H9 (cell line): Measurements from ENCODE around the gene PKD1. TPM values are rescaled to one million over a fixed set of nuclear protein-coding genes. Genes with fewer than 3 reads are reported as not detected.

Experiments
- DNase-seq: peaks from one replicate; pipeline ENCODE4 v3.0.0-alpha.2; 2017
- H2AFZ ChIP-seq: one replicate; pipeline ENCODE4 v1.6.1; 2013; ENCODE audit warnings: mild to moderate bottlenecking, low read length, control low read depth, moderate library complexity
- H2AK5ac ChIP-seq: 2 replicates; pipeline ENCODE4 v1.6.1; 2013; ENCODE audit warnings: low read length, control low read depth, mixed read lengths; ENCODE audit not compliant: insufficient read length
- H2BK120ac ChIP-seq: one replicate; pipeline ENCODE4 v1.6.1; 2013; ENCODE audit warnings: low read depth, mild to moderate bottlenecking, low read length, control low read depth, inconsistent platforms; ENCODE audit not compliant: poor library complexity, severe bottlenecking
- H2BK12ac ChIP-seq: 2 replicates; pipeline ENCODE4 v1.6.1; 2013; ENCODE audit warnings: low read length, control low read depth, mixed read lengths, low read depth; ENCODE audit not compliant: insufficient read length
- H2BK15ac ChIP-seq: 2 replicates; pipeline ENCODE4 v1.6.1; 2013; ENCODE audit warnings: low read depth, low read length, control low read depth
- H2BK20ac ChIP-seq: one replicate; pipeline ENCODE4 v1.6.1; 2013; ENCODE audit warnings: low read depth, mild to moderate bottlenecking, low read length, control low read depth, inconsistent platforms; ENCODE audit not compliant: poor library complexity, severe bottlenecking
- H2BK5ac ChIP-seq: 2 replicates; pipeline ENCODE4 v1.6.1; 2013; ENCODE audit warnings: low read length, control low read depth, mixed read lengths; ENCODE audit not compliant: insufficient read length
- H3K14ac ChIP-seq: 2 replicates; pipeline ENCODE4 v1.6.1; 2013; ENCODE audit warnings: low read length, control low read depth; ENCODE audit not compliant: insufficient read depth
- H3K18ac ChIP-seq: 2 replicates; pipeline ENCODE4 v1.6.1; 2013; ENCODE audit warnings: low read depth, mild to moderate bottlenecking, mixed read lengths, low read length, control low read depth; ENCODE audit not compliant: insufficient read length
- H3K23ac ChIP-seq: 2 replicates; pipeline ENCODE4 v1.6.1; 2013; ENCODE audit warnings: low read length, control low read depth, mixed read lengths, low read depth; ENCODE audit not compliant: insufficient read length
- H3K23me2 ChIP-seq: 2 replicates; pipeline ENCODE4 v1.6.1; 2013; ENCODE audit warnings: low read depth, mild to moderate bottlenecking, mixed read lengths, low read length, control low read depth; ENCODE audit not compliant: insufficient read length, poor library complexity, severe bottlenecking
- H3K27ac ChIP-seq: 2 replicates; pipeline ENCODE4 v1.5.1; 2013; ENCODE audit warnings: low read length, control low read depth, mixed read lengths, low read depth; ENCODE audit not compliant: insufficient read length
- H3K27me3 ChIP-seq: 2 replicates; pipeline ENCODE4 v1.6.1; 2013; ENCODE audit warnings: low read length, control low read depth, inconsistent platforms; ENCODE audit not compliant: insufficient read depth
- H3K4ac ChIP-seq: 2 replicates; pipeline ENCODE4 v1.6.1; 2013; ENCODE audit warnings: low read depth, mild to moderate bottlenecking, control low read depth, inconsistent platforms, low read length, moderate library complexity
- H3K4me1 ChIP-seq: 2 replicates; pipeline ENCODE4 v1.6.1; 2013; ENCODE audit warnings: low read length, control low read depth, inconsistent platforms; ENCODE audit not compliant: insufficient read depth
- H3K4me2 ChIP-seq: 2 replicates; pipeline ENCODE4 v1.6.1; 2013; ENCODE audit warnings: low read length, control low read depth, mixed read lengths; ENCODE audit not compliant: insufficient read length, insufficient read depth
- H3K56ac ChIP-seq: 2 replicates; pipeline ENCODE4 v1.6.1; 2013; ENCODE audit warnings: low read depth, mild to moderate bottlenecking, mixed read lengths, low read length, control low read depth; ENCODE audit not compliant: insufficient read length
- H3K79me1 ChIP-seq: 2 replicates; pipeline ENCODE4 v1.6.1; 2013; ENCODE audit warnings: low read depth, mild to moderate bottlenecking, moderate library complexity, low read length, control low read depth, inconsistent platforms; ENCODE audit not compliant: insufficient read depth, poor library complexity, severe bottlenecking
- H3K79me2 ChIP-seq: 2 replicates; pipeline ENCODE4 v1.6.1; 2013; ENCODE audit warnings: low read length, control low read depth, inconsistent platforms; ENCODE audit not compliant: insufficient read depth
- H3K9ac ChIP-seq: 2 replicates; pipeline ENCODE4 v1.6.1; 2013; ENCODE audit warnings: low read length, control low read depth, mixed read lengths; ENCODE audit not compliant: insufficient read length; ENCODE audit errors: extremely low read depth
- H3K9me3 ChIP-seq: one replicate; pipeline ENCODE4 v1.6.1; 2013; ENCODE audit warnings: low read depth, low read length, inconsistent platforms; ENCODE audit not compliant: control insufficient read depth
- H3T11ph ChIP-seq: one replicate; pipeline ENCODE4 v1.6.1; 2013; ENCODE audit warnings: mild to moderate bottlenecking, low read length, control low read depth, inconsistent platforms
- H4K20me1 ChIP-seq: one replicate; pipeline ENCODE4 v1.6.1; 2013; ENCODE audit not compliant: control insufficient read depth, insufficient read length, insufficient read depth
- H4K5ac ChIP-seq: 2 replicates; pipeline ENCODE4 v1.6.1; 2013; ENCODE audit warnings: low read depth, mild to moderate bottlenecking, mixed read lengths, low read length, control low read depth; ENCODE audit not compliant: insufficient read length
- H4K8ac ChIP-seq: replicated peaks from 2 replicates; pipeline ENCODE4 v1.6.1; 2013; ENCODE audit warnings: low read length, control low read depth, mixed read lengths, low read depth; ENCODE audit not compliant: insufficient read length
- H4K91ac ChIP-seq: 2 replicates; pipeline ENCODE4 v1.6.1; 2013; ENCODE audit warnings: low read depth, mild to moderate bottlenecking, moderate library complexity, mixed read lengths, low read length, control low read depth; ENCODE audit not compliant: insufficient read length
- H3K27ac Mint-ChIP-seq, 3 experiments: 2 replicates in 2 of 3; 3 replicates in 1 of 3; pipeline ENCODE4 v1.8.0; 2020 to 2021; ENCODE audit warnings: mixed read lengths in 3 of 3, mild to moderate bottlenecking in 1 of 3, moderate library complexity in 1 of 3
- H3K27me3 Mint-ChIP-seq: 2 replicates; pipeline ENCODE4 v1.8.0; 2021; ENCODE audit warnings: low read depth, mild to moderate bottlenecking, moderate library complexity, mixed read lengths
- H3K36me3 Mint-ChIP-seq, 3 experiments: 2 replicates in 2 of 3; 3 replicates in 1 of 3; pipeline ENCODE4 v1.8.0; 2020 to 2021; ENCODE audit warnings: low read depth in 3 of 3, mixed read lengths in 3 of 3; ENCODE audit not compliant: insufficient read depth in 1 of 3
- H3K4me1 Mint-ChIP-seq, 2 experiments: 2 replicates each; pipeline ENCODE4 v1.8.0; 2020; ENCODE audit warnings: mixed read lengths in 2 of 2
- H3K4me3 Mint-ChIP-seq, 2 experiments: 2 replicates in 1 of 2; 3 replicates in 1 of 2; pipeline ENCODE4 v1.8.0; 2020 to 2021; ENCODE audit warnings: mild to moderate bottlenecking in 2 of 2, mixed read lengths in 2 of 2, moderate library complexity in 1 of 2
- H3K9me3 Mint-ChIP-seq, 2 experiments: 2 replicates in 1 of 2; 3 replicates in 1 of 2; pipeline ENCODE4 v1.8.0; 2020; ENCODE audit warnings: mild to moderate bottlenecking in 2 of 2, mixed read lengths in 2 of 2, moderate library complexity in 1 of 2
- WGBS: extraction: QIAGEN DNeasy Blood & Tissue Kit; methylation state at CpG from one replicate; pipeline ENCODE4 v1.1.7; 2013; ENCODE audit warnings: missing lambda C conversion rate, low lambda C conversion rate, mixed read lengths; ENCODE audit not compliant: insufficient read length; ENCODE audit errors: extremely low coverage; 5-methylcytosine and 5-hydroxymethylcytosine counted together
- total RNA-seq: library from RNA; stranded (reverse); gene quantifications from 2 replicates; pipeline ENCODE4 v1.2.1, GENCODE V29; 2021
- TF ChIP-seq, protein P1 (sequence below): fragments of 200-600 bp; sonication (generic); conservative IDR thresholded peaks from 3 replicates; pipeline ENCODE4 v1.8.0; 2021; ENCODE audit warnings: antibody characterized with exemption, mild to moderate bottlenecking

Gene PKD1
- total RNA-seq, 1 experiment from 2014 or later, result 88.0 TPM

DNA sequence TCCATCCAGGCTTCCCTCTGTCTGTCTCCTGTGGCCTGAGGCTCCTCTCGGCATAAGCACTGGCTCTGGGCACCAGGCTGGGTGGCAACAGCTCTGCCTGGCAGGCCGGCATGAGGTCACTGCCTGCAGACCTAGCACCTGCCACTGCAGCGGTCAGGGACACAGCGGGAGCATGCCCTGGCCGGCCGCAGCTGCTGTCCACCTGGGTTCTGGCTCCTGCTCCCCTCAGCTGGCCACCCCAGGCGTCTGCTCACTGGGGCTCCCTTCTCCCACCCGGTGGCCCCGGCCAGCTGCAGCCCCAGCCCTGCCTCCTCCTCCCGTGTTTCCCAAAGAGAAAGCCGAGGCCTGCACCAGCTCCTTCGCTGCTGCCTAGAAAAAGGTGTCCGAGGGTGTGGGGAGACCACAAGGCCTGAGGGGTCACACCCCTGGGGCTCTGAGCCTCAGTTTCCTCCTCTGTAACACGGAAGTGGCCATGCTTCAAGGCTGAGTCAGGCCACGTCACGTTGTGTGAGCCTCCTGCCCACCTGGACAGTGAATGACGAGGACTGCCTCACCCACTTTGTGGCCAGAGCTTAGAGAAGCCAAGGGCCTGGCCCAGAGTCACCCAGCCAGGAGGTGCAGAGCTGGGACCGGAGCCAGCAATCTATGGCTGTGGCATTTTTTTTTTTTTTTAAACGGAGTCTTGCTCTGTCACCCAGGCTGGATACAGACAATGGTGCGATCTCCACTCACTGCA is 94.7 kb downstream of the PKD1 start:
- Histone ChIP-seq H3K4me1 (no peaks in the 10 kb centered on the region), H2BK5ac (no peak overlapping the region), H3K18ac (no peak overlapping the region), H2BK15ac (no peak overlapping the region), H4K5ac (no peak overlapping the region), H3K9me3 (no peaks in the 10 kb centered on the region), H4K8ac (no peak overlapping the region), H4K91ac (no peak overlapping the region), H3K9ac (no peak overlapping the region), H2BK12ac (no peak overlapping the region), H3K23me2 (no peaks in the 10 kb centered on the region), H4K20me1 (no peaks in the 10 kb centered on the region), H3K56ac (no peak overlapping the region), H2AK5ac (no peak overlapping the region), H3K4me2 (no peak overlapping the region), H3K27me3 (no peaks in the 10 kb centered on the region), H3K27ac (no peak overlapping the region), H3K4ac (no peak overlapping the region), H3K79me2 (no peaks in the 10 kb centered on the region), H2BK120ac (no peak overlapping the region), H3K23ac (no peak overlapping the region), H3T11ph (no peak overlapping the region), H2BK20ac (no peak overlapping the region), H2AFZ (no peak overlapping the region), H3K79me1 (no peaks in the 10 kb centered on the region), H3K14ac (no peak overlapping the region; the same call in 1 of the 2 replicates)
- no peak for DNase-seq
- no CpG with 5 or more reads among the region's 20 CpGs for WGBS
- TF ChIP-seq, protein P1, sequence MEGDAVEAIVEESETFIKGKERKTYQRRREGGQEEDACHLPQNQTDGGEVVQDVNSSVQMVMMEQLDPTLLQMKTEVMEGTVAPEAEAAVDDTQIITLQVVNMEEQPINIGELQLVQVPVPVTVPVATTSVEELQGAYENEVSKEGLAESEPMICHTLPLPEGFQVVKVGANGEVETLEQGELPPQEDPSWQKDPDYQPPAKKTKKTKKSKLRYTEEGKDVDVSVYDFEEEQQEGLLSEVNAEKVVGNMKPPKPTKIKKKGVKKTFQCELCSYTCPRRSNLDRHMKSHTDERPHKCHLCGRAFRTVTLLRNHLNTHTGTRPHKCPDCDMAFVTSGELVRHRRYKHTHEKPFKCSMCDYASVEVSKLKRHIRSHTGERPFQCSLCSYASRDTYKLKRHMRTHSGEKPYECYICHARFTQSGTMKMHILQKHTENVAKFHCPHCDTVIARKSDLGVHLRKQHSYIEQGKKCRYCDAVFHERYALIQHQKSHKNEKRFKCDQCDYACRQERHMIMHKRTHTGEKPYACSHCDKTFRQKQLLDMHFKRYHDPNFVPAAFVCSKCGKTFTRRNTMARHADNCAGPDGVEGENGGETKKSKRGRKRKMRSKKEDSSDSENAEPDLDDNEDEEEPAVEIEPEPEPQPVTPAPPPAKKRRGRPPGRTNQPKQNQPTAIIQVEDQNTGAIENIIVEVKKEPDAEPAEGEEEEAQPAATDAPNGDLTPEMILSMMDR, result no peak
- Mint-ChIP-seq H3K4me3 (no peak overlapping the region), H3K36me3 (peaks cover 2 to 5% (median 3%) of the 10 kb centered on the region in 3 experiments; a peak in 5 of 7 replicates), H3K9me3 (no peaks in the 10 kb centered on the region), H3K4me1 (peaks cover 4 to 11% of the 10 kb centered on the region in 2 experiments; a peak in 3 of 4 replicates), H3K27ac (no peak overlapping the region), H3K27me3 (no peaks in the 10 kb centered on the region)
